Prostate gland (tissue), 2 donors: ENCODE data around the gene ZFX. TPM values are rescaled to one million over a fixed set of nuclear protein-coding genes. Genes with fewer than 3 reads are reported as not detected.
A peak's percentile ranks its signal among the peaks of the same experiment; 100 is the strongest.
"Not testable (repeated sequence)": the region's sequence is repeated elsewhere in the genome, so short reads cannot be mapped to it uniquely, and the experiment has no call there.

Experiments used
- DNase-seq: peaks from one replicate; pipeline ENCODE4 v3.0.0-alpha.2; 2019; ENCODE audit warnings: low spot score
- H3K27ac ChIP-seq, 2 donors: fragments of 200-600 bp; sonication (generic); 2 replicates each; pipeline ENCODE4 v1.5.1; 2017 to 2019
- H3K27me3 ChIP-seq: fragments of 200-600 bp; sonication (generic); replicated peaks from 2 replicates; pipeline ENCODE4 v1.5.1; 2019; ENCODE audit not compliant: insufficient read depth
- H3K36me3 ChIP-seq, 2 donors: fragments of 200-600 bp; sonication (generic); 1 replicate in 1 of 2; 2 replicates in 1 of 2; pipeline versions ENCODE4 v1.5.1 to v1.8.1; 2017 to 2019
- H3K4me1 ChIP-seq: fragments of 200-600 bp; sonication (generic); replicated peaks from 2 replicates; pipeline ENCODE4 v1.5.1; 2019
- H3K4me3 ChIP-seq, 2 donors: fragments of 200-600 bp; sonication (generic); 2 replicates each; pipeline ENCODE4 v1.5.1; 2017 to 2019
- H3K9me3 ChIP-seq: fragments of 200-600 bp; sonication (generic); 2 replicates; pipeline ENCODE4 v1.5.1; 2017
- CTCF ChIP-seq, 4 experiments: fragments of 200-600 bp in 2 of 4; fragments of 450-650 bp in 2 of 4; sonication (generic) in 2 of 4; IDR thresholded peaks; 1 replicate in 3 of 4; 2 replicates in 1 of 4; pipeline ENCODE4 v1.5.1; 2016 to 2019; ENCODE audit warnings: antibody characterized with exemption in 4 of 4, mild to moderate bottlenecking in 2 of 4, moderate library complexity in 2 of 4
- POLR2A ChIP-seq: fragments of 450-650 bp; IDR thresholded peaks from one replicate; pipeline ENCODE4 v1.6.1; 2016; ENCODE audit warnings: antibody characterized with exemption, mild to moderate bottlenecking
- POLR2AphosphoS5 ChIP-seq: sonication (generic); formaldehyde crosslinking; IDR thresholded peaks from one replicate; pipeline ENCODE4 v1.6.1; 2017; ENCODE audit warnings: antibody characterized with exemption
- WGBS: methylation state at CpG from one replicate; pipeline ENCODE4 v1.1.5; 2018; 5-methylcytosine and 5-hydroxymethylcytosine counted together
- intact Hi-C: fragments of 100-400 bp; cut with DNase I; formaldehyde crosslinking; loops from one replicate; pipeline ENCODE4 v1.14.2; 2022
- total RNA-seq, 2 donors: library from RNA; depleted of rRNA; stranded (reverse); fragments of >200 nt; gene quantifications; one replicate each; pipeline ENCODE4 v1.1.0, GENCODE V29; 2016

The ZFX gene
- total RNA-seq, 2 donors from 2014 or later, result 42.0 to 43.5 TPM

- H3K36me3 ChIP-seq, result no peaks in the 10 kb centered on the region
- 21% methylated on average over 4 of the region's 4 CpGs for WGBS
- no peak for DNase-seq
- TF ChIP-seq CTCF (IDR thresholded peaks at IDR 0.05), result no peak
- TF ChIP-seq POLR2AphosphoS5, result peak; percentile 27
- no peak for TF ChIP-seq POLR2A
- intact Hi-C loops, result no loop called here
- no peaks in the 10 kb centered on the region for H3K27me3 ChIP-seq
- no peaks in the 10 kb centered on the region for H3K4me1 ChIP-seq
- peak overlapping the region; percentile 27 to 41 for H3K27ac ChIP-seq
- H3K9me3 ChIP-seq, result no peaks in the 10 kb centered on the region
- H3K4me3 ChIP-seq, result no peak overlapping the region
Observed at GRCh38 chrX:24124244-24124799, 25.2 kb upstream of the ZFX start.

- 48% methylated on average over 6 of the region's 8 CpGs for WGBS
- no peak for DNase-seq
- Histone ChIP-seq H3K4me1 (no peaks in the 10 kb centered on the region), H3K4me3 (no peak overlapping the region), H3K36me3 (no peaks in the 10 kb centered on the region), H3K27me3 (no peaks in the 10 kb centered on the region), H3K27ac (peak overlapping the region; percentile 27 to 41), H3K9me3 (no peaks in the 10 kb centered on the region)
- TF ChIP-seq CTCF (IDR thresholded peaks at IDR 0.05) (no peak), POLR2A (no peak), POLR2AphosphoS5 (peak; percentile 19)
- intact Hi-C loops, result no loop called here
Observed at GRCh38 chrX:24125028-24125612, 24.4 kb upstream of the ZFX start.

GRCh38 chrX:24131476-24131875 is 18.1 kb upstream of the ZFX start:
- DNase-seq, result no peak
- Histone ChIP-seq H3K4me3 (no peak overlapping the region), H3K36me3 (no peaks in the 10 kb centered on the region), H3K4me1 (no peaks in the 10 kb centered on the region), H3K27ac (no peak overlapping the region), H3K9me3 (no peaks in the 10 kb centered on the region), H3K27me3 (no peaks in the 10 kb centered on the region)
- intact Hi-C loops, result no loop called here
- no peak for TF ChIP-seq CTCF (IDR thresholded peaks at IDR 0.05)
- WGBS, result 100% methylated on average over 1 of the region's 1 CpG

- no peaks in the 10 kb centered on the region for H3K4me1 ChIP-seq
- H3K27me3 ChIP-seq, result no peaks in the 10 kb centered on the region
- whole genome bisulfite sequencing, result 94% methylated on average over 5 of the region's 5 CpGs
- H3K27ac ChIP-seq, result no peak overlapping the region
- TF ChIP-seq POLR2AphosphoS5 (no peak), CTCF (IDR thresholded peaks at IDR 0.05) (no peak)
- no peaks in the 10 kb centered on the region for H3K9me3 ChIP-seq
- no peak for DNase-seq
- H3K36me3 ChIP-seq, result no peaks in the 10 kb centered on the region
- intact Hi-C loops, result no loop called here
- H3K4me3 ChIP-seq, result no peak overlapping the region
Observed at GRCh38 chrX:24133312-24133711, 16.2 kb upstream of the ZFX start.

GRCh38 chrX:24135768-24136167 is 13.8 kb upstream of the ZFX start:
- 40% methylated on average over 4 of the region's 9 CpGs for WGBS
- not testable (repeated sequence) for H3K27me3 ChIP-seq, H3K4me1 ChIP-seq

More at GRCh38 chrX:24135768-24136167, 13.8 kb upstream of the ZFX start:
- H3K36me3 ChIP-seq, intact Hi-C loops, DNase-seq, H3K4me3 ChIP-seq, H3K9me3 ChIP-seq, H3K27ac ChIP-seq: not testable (repeated sequence)
